Subcutaneous abdominal adipose tissue (tissue), 5 donors: ENCODE data around the gene C20orf144.

ENCODE experiments used
- H3K27ac ChIP-seq: one replicate; pipeline ENCODE4 v1.7.0; 2013; ENCODE audit warnings: low read depth, mild to moderate bottlenecking, inconsistent platforms, low read length, moderate library complexity
- H3K27me3 ChIP-seq, 5 donors: one replicate each; pipeline ENCODE4 v1.7.0; 2013; ENCODE audit warnings: low read length in 5 of 5, inconsistent platforms in 1 of 5; ENCODE audit not compliant: control insufficient read depth in 5 of 5, insufficient read depth in 4 of 5
- H3K36me3 ChIP-seq, 5 donors: one replicate each; pipeline ENCODE4 v1.7.0; 2013; ENCODE audit warnings: low read length in 5 of 5; ENCODE audit not compliant: control insufficient read depth in 5 of 5, insufficient read depth in 5 of 5
- H3K4me1 ChIP-seq, 5 donors: one replicate each; pipeline ENCODE4 v1.7.0; 2013; ENCODE audit warnings: low read length in 5 of 5, mild to moderate bottlenecking in 3 of 5, moderate library complexity in 1 of 5; ENCODE audit not compliant: control insufficient read depth in 5 of 5, insufficient read depth in 5 of 5
- H3K4me3 ChIP-seq, 5 donors: one replicate each; pipeline ENCODE4 v1.7.0; 2013; ENCODE audit warnings: low read length in 5 of 5, low read depth in 1 of 5
- H3K9ac ChIP-seq, 5 donors: one replicate each; pipeline ENCODE4 v1.7.0; 2013; ENCODE audit warnings: low read length in 5 of 5, mild to moderate bottlenecking in 4 of 5, moderate library complexity in 3 of 5
- H3K9me3 ChIP-seq, 5 donors: one replicate each; pipeline ENCODE4 v1.7.0; 2013; ENCODE audit warnings: low read length in 5 of 5; ENCODE audit not compliant: control insufficient read depth in 5 of 5
- donor health status: healthy.
- donor health status: healthy.
- donor health status: healthy.
- donor health status: healthy.
- donor health status: healthy.

C20orf144 gene

GRCh38 chr20:33648396-33649004, 13.6 kb upstream of the C20orf144 start:
- Histone ChIP-seq H3K27me3 (no peaks in the 10 kb centered on the region), H3K27ac (no peak overlapping the region), H3K4me1 (peaks cover 2 to 19% (median 13%) of the 10 kb centered on the region in 5 donors), H3K4me3 (no peak overlapping the region), H3K9me3 (no peaks in the 10 kb centered on the region), H3K9ac (peak overlapping the region in 1 of 5 donors; percentile 17), H3K36me3 (peaks cover 6 to 24% (median 24%) of the 10 kb centered on the region in 5 donors)

- no peak overlapping the region for H3K4me3 ChIP-seq
- peaks cover 6 to 19% (median 18%) of the 10 kb centered on the region in 5 donors for H3K36me3 ChIP-seq
- no peaks in the 10 kb centered on the region for H3K9me3 ChIP-seq
- H3K27ac ChIP-seq: no peak overlapping the region
- no peaks in the 10 kb centered on the region for H3K27me3 ChIP-seq
- peak overlapping the region in 2 of 5 donors; percentile 17 to 25 for H3K9ac ChIP-seq
- peaks cover 2 to 23% (median 15%) of the 10 kb centered on the region in 5 donors for H3K4me1 ChIP-seq
Observed at GRCh38 chr20:33649201-33649681, 12.9 kb upstream of the C20orf144 start.

GRCh38 chr20:33650111-33650752, 11.9 kb upstream of the C20orf144 start:
- Histone ChIP-seq H3K27me3 (no peaks in the 10 kb centered on the region), H3K9me3 (no peaks in the 10 kb centered on the region), H3K9ac (no peak overlapping the region), H3K27ac (no peak overlapping the region), H3K36me3 (peaks cover 4 to 9% (median 8%) of the 10 kb centered on the region in 5 donors), H3K4me1 (peaks cover 2 to 23% (median 15%) of the 10 kb centered on the region in 5 donors), H3K4me3 (no peak overlapping the region)

- Histone ChIP-seq H3K27ac (no peak overlapping the region), H3K4me3 (no peak overlapping the region), H3K36me3 (peaks cover 0 to 4% (median 3%) of the 10 kb centered on the region in 5 donors), H3K4me1 (peaks cover 2 to 23% (median 15%) of the 10 kb centered on the region in 5 donors), H3K9ac (no peak overlapping the region), H3K27me3 (no peaks in the 10 kb centered on the region), H3K9me3 (no peaks in the 10 kb centered on the region)
Observed at GRCh38 chr20:33650753-33651561, 11.2 kb upstream of the C20orf144 start.

GRCh38 chr20:33651562-33652048, 10.5 kb upstream of the C20orf144 start:
- Histone ChIP-seq H3K4me3 (no peak overlapping the region), H3K27me3 (no peaks in the 10 kb centered on the region), H3K27ac (no peak overlapping the region), H3K36me3 (peaks cover 0 to 3% (median 0%) of the 10 kb centered on the region in 5 donors), H3K4me1 (peaks cover 2 to 23% (median 15%) of the 10 kb centered on the region in 5 donors), H3K9me3 (no peaks in the 10 kb centered on the region), H3K9ac (peak overlapping the region in 1 of 5 donors; percentile 14)

- no peak overlapping the region for H3K4me3 ChIP-seq
- no peak overlapping the region for H3K27ac ChIP-seq
- peaks cover 0 to 17% (median 12%) of the 10 kb centered on the region in 5 donors for H3K36me3 ChIP-seq
- H3K9ac ChIP-seq: peak overlapping the region in 1 of 5 donors; percentile 14
- H3K27me3 ChIP-seq: no peaks in the 10 kb centered on the region
- peaks cover 2 to 22% (median 15%) of the 10 kb centered on the region in 5 donors for H3K4me1 ChIP-seq
- no peaks in the 10 kb centered on the region for H3K9me3 ChIP-seq
Observed at GRCh38 chr20:33653218-33653899, 8.8 kb upstream of the C20orf144 start.

- Histone ChIP-seq H3K36me3 (peaks cover 0 to 24% (median 17%) of the 10 kb centered on the region in 5 donors), H3K9me3 (no peaks in the 10 kb centered on the region), H3K27ac (no peak overlapping the region), H3K27me3 (no peaks in the 10 kb centered on the region), H3K4me1 (peaks cover 0 to 17% (median 14%) of the 10 kb centered on the region in 5 donors), H3K4me3 (no peak overlapping the region), H3K9ac (no peak overlapping the region)
Observed at GRCh38 chr20:33653900-33654596, 8.1 kb upstream of the C20orf144 start.

GRCh38 chr20:33654680-33655161, 7.4 kb upstream of the C20orf144 start:
- Histone ChIP-seq H3K4me3 (no peak overlapping the region), H3K27ac (no peak overlapping the region), H3K36me3 (peaks cover 0 to 30% (median 24%) of the 10 kb centered on the region in 5 donors), H3K27me3 (no peaks in the 10 kb centered on the region), H3K9ac (no peak overlapping the region), H3K4me1 (peaks cover 0 to 11% (median 8%) of the 10 kb centered on the region in 5 donors), H3K9me3 (no peaks in the 10 kb centered on the region)

- Histone ChIP-seq H3K4me1 (peaks cover 0 to 11% (median 8%) of the 10 kb centered on the region in 5 donors), H3K27ac (no peak overlapping the region), H3K9me3 (no peaks in the 10 kb centered on the region), H3K36me3 (peaks cover 0 to 35% (median 28%) of the 10 kb centered on the region in 5 donors), H3K9ac (no peak overlapping the region), H3K4me3 (no peak overlapping the region), H3K27me3 (no peaks in the 10 kb centered on the region)
Observed at GRCh38 chr20:33655164-33655563, 7.0 kb upstream of the C20orf144 start.
